HG02973 (cell line): Measurements from ENCODE around the gene PADI3.

Experiments used
- ATAC-seq: cut with Tn5 transposase; IDR thresholded peaks from one replicate; pipeline ENCODE4 v1.9.1; 2021; ENCODE audit warnings: moderate library complexity; ENCODE audit not compliant: unreplicated experiment

Gene PADI3

GRCh38 chr1:17295292-17295691 lies 46.4 kb downstream of the PADI3 start:
- no peak for ATAC-seq

DNA sequence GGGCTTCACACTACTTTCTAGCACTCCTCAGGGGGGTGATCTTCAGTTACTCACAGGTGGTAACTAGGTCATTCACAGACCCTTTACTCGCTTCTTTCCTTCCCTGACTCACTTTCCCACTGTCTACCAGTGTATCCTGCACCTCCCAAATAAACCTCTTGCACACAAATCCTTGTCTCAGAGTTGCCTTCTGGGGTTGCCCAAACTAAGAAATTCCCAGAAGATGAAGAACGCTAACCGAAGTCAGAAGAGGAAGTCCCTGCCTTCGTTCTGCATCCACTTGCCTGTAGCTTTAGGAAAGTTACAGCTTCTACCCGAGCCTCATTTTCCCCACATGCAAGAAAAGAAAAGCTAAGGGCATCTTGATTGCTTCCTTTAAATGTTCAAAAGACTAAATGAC lies 47.2 kb downstream of the PADI3 start:
- ATAC-seq = no peak

DNA sequence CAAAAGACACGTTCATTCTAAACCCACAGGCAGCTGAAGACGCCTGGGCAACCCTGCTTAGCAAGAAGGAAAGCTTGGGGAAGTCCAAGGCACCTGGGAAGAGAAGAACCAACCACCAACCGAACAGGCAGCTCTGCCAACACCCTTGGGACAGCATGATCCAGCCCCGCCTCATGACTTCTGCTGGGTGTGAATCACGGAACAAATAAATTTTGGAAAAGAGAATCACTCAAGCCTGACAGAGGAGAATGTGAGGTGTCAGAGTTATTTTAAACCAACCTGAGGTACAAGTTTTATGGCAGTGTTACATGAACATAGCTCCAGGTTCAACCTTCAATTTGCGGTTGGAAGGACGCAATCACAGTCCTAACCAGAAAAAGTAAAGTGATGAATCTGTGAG lies 49.1 kb downstream of the PADI3 start:
- no peak for ATAC-seq

GRCh38 chr1:17301767-17302166 lies 52.9 kb downstream of the PADI3 start:
- ATAC-seq = no peak

GRCh38 chr1:17304151-17304825 lies 55.4 kb downstream of the PADI3 start:
- ATAC-seq = no peak

- ATAC-seq = no peak
Measured at GRCh38 chr1:17304826-17305175, 55.9 kb downstream of the PADI3 start.

GRCh38 chr1:17305576-17306095 lies 56.7 kb downstream of the PADI3 start:
- ATAC-seq = no peak

- ATAC-seq = no peak
Measured at GRCh38 chr1:17306407-17306806, 57.5 kb downstream of the PADI3 start.

GRCh38 chr1:17306921-17307320 lies 58.0 kb downstream of the PADI3 start:
- ATAC-seq = no peak

DNA sequence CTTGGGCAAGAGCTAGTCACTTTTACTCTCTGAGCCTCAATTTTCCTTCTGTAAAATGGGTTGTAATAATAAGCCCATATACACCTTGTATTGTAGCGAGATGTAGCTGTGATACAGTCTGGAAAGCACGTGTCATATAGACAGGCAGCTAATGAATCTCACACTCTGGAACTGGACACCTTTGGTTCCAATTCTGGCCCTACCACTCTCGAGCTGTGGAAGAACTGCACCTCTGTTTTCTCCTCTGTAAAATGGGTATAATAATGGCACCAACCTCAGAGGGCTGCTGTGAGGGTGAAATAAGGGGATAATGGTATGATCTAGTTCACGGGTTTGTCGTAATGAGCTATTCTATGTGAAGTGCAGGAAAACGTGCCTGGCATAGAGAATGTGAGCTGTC lies 58.4 kb downstream of the PADI3 start:
- ATAC-seq = no peak

DNA sequence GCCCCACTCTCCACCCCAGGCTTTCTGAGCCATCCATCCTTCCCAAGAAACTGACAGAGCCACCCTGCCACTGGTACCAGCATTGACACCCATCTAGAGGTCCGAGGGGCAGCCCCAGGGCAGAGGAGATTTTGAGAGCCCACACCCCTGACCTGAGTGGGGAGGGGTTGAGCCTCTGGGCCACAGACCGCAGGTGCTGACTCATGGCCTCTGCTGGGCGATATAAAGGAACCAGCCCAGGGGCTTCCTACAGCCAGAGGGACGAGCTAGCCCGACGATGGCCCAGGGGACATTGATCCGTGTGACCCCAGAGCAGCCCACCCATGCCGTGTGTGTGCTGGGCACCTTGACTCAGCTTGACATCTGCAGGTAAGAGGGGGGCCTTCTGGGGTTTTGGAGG lies 59.0 kb downstream of the PADI3 start, which contains the start of gene PADI4:
Gene PADI4, plus strand, starts transcription at position 252 of the 400 bp plus-strand sequence. Its CDS starts 26 bp downstream, at position 278.
- ATAC-seq = no peak

- ATAC-seq = no peak
Measured at GRCh38 chr1:17308593-17308992, 59.7 kb downstream of the PADI3 start.

GRCh38 chr1:17309426-17310067 lies 60.6 kb downstream of the PADI3 start:
- no peak for ATAC-seq

GRCh38 chr1:17310068-17310640 lies 61.3 kb downstream of the PADI3 start:
- ATAC-seq = no peak

- no peak for ATAC-seq
Measured at GRCh38 chr1:17313530-17314309, 64.8 kb downstream of the PADI3 start.

- no peak for ATAC-seq
Measured at GRCh38 chr1:17314491-17314971, 65.6 kb downstream of the PADI3 start.

DNA sequence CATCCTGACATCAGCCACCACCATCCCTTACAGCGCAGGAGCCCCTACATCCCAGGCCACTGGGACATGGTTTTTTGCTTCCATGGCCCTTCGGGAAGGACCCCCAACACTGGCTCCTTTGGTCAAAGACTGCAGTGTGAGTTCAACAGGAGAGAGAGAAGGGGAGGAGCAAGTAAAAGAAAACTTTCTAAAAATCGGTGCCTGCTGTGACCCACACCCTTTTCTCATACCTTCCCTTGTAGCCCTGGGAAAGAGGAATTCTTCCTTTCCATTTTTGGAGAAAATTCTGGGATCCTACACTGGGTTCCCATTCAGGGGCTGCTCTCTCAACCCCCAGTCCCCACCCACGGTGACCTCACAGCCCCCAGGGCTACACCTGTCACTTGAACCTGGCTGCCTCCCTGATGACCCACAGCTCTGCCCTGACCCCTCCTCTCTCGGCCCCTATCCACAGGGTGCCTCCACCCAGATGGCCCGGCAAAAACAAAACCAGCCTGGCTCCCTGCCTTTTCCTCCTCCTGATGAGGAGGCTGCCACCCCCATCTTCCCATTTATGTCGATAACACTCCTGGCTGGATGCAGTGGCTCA lies 66.7 kb downstream of the PADI3 start:
- ATAC-seq = no peak

- ATAC-seq = no peak
Measured at GRCh38 chr1:17316704-17317103, 67.8 kb downstream of the PADI3 start.

GRCh38 chr1:17318262-17318661 lies 69.4 kb downstream of the PADI3 start:
- ATAC-seq = no peak

- no peak for ATAC-seq
Measured at GRCh38 chr1:17319561-17320350, 70.9 kb downstream of the PADI3 start.
